Adrenal gland (tissue), 5 donors: Measurements from ENCODE around the gene SLC4A3.

Experiments
- POLR2A ChIP-seq, 2 donors: fragments of 450-650 bp; IDR thresholded peaks; one replicate each; pipeline ENCODE4 v1.6.1; 2017; ENCODE audit warnings: antibody characterized with exemption in 2 of 2, mild to moderate bottlenecking in 2 of 2, moderate library complexity in 1 of 2
- TF ChIP-seq, protein P1 (sequence below), 6 experiments: fragments of 450-650 bp in 4 of 6; fragments of 200-600 bp in 2 of 6; sonication (generic) in 1 of 6; IDR thresholded peaks; 1 replicate in 5 of 6; 2 replicates in 1 of 6; pipeline versions ENCODE4 v1.5.1 to v1.8.0; 2016 to 2021; ENCODE audit warnings: antibody characterized with exemption in 6 of 6, mild to moderate bottlenecking in 2 of 6, moderate library complexity in 1 of 6
- donor health status: DM: no; HTN: no; CAD: no.

DNA sequence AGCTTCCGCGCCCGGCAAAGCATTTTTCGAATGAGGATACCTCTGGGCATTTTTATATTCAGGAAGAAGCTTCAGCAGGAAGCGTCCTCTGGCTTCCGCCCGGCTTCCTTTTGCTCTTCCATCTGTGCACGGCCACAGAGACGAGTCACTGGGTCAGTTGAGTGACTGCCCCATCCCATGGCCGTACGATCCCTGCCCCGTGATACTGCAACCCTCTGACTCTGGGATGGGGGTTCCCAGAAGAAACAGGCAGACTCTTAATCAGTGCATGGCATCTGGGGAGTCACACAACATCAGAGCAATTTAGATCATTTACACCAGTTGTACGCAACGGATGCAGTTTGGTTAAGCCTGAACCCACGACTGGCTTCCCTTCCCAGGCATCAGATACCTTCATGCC is 40.9 kb downstream of the SLC4A3 start:
- TF ChIP-seq, protein P1, sequence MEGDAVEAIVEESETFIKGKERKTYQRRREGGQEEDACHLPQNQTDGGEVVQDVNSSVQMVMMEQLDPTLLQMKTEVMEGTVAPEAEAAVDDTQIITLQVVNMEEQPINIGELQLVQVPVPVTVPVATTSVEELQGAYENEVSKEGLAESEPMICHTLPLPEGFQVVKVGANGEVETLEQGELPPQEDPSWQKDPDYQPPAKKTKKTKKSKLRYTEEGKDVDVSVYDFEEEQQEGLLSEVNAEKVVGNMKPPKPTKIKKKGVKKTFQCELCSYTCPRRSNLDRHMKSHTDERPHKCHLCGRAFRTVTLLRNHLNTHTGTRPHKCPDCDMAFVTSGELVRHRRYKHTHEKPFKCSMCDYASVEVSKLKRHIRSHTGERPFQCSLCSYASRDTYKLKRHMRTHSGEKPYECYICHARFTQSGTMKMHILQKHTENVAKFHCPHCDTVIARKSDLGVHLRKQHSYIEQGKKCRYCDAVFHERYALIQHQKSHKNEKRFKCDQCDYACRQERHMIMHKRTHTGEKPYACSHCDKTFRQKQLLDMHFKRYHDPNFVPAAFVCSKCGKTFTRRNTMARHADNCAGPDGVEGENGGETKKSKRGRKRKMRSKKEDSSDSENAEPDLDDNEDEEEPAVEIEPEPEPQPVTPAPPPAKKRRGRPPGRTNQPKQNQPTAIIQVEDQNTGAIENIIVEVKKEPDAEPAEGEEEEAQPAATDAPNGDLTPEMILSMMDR (IDR thresholded peaks at IDR 0.05): no peak
- TF ChIP-seq POLR2A (IDR thresholded peaks at IDR 0.05): no peak
